Body of pancreas (tissue), 4 donors: Measurements from ENCODE around the gene TUT7.

ENCODE experiments used
- CTCF ChIP-seq, 7 experiments: fragments of 450-650 bp in 4 of 7; fragments of 200-600 bp in 3 of 7; sonication (generic) in 3 of 7; IDR thresholded peaks; one replicate each; pipeline ENCODE4 v1.5.1; 2016 to 2019; ENCODE audit warnings: antibody characterized with exemption in 7 of 7
- POLR2A ChIP-seq, 3 donors: fragments of 450-650 bp; IDR thresholded peaks; one replicate each; pipeline ENCODE4 v1.6.1; 2016; ENCODE audit warnings: antibody characterized with exemption in 3 of 3, mild to moderate bottlenecking in 2 of 3

- TF ChIP-seq CTCF (IDR thresholded peaks at IDR 0.05) (no peak), POLR2A (IDR thresholded peaks at IDR 0.05) (no peak)
Measured at GRCh38 chr9:86353655-86354010, 577 bp downstream of the TUT7 start.
